A549 (cell line): ENCODE data around the gene RAB11FIP5. TPM values are rescaled to one million over a fixed set of nuclear protein-coding genes. Genes with fewer than 3 reads are reported as not detected.

Experiments used
- ATAC-seq, 2 experiments: fragments of 200-7000 bp in 1 of 2; fragments of >200 bp in 1 of 2; cut with Nextera tagmentation in 1 of 2; cut with Tn5 transposase in 1 of 2; 3 replicates each; pipeline versions ENCODE4 v1.8.0 to v1.9.1; 2018 to 2020; ENCODE audit warnings: mild to moderate bottlenecking in 1 of 2, moderate library complexity in 1 of 2
- CTCF ChIA-PET: fragments of 300-600 bp; sonication (Branson Sonifier 250); formaldehyde crosslinking; extraction: SDS; loops from one replicate; lab custom pipeline; 2021; ENCODE audit warnings: antibody characterized with exemption, inconsistent platforms; lab: Yijun Ruan, JAX
- POLR2A ChIA-PET: fragments of 350-600 bp; formaldehyde crosslinking; extraction: SDS; loops from one replicate; lab custom pipeline; 2021; ENCODE audit warnings: antibody characterized with exemption, inconsistent platforms; lab: Yijun Ruan, JAX
- DNase-seq, 2 experiments: peaks; one replicate each; pipeline versions ENCODE4 v3.0.0 to v3.0.0-alpha.2; 2011 to 2016; ENCODE audit warnings: low read depth in 1 of 2, low spot score in 1 of 2
- FAIRE-seq: peaks from 2 replicates; lab custom pipeline; 2011; peaks lifted over from hg19 to GRCh38; lab: Jason Lieb, UNC
- H3K27ac ChIP-seq, 2 experiments: fragments of >200 bp; sonication (Bioruptor Twin); formaldehyde crosslinking; 3 replicates each; pipeline ENCODE4 v1.5.1; 2016 to 2017
- H3K4me1 ChIP-seq: fragments of >200 bp; sonication (Bioruptor Twin); formaldehyde crosslinking; 3 replicates; pipeline ENCODE4 v1.6.1; 2016
- H3K4me2 ChIP-seq: fragments of >200 bp; sonication (Bioruptor Twin); formaldehyde crosslinking; 3 replicates; pipeline ENCODE4 v1.6.1; 2016
- H3K4me3 ChIP-seq: fragments of >200 bp; sonication (Bioruptor Twin); formaldehyde crosslinking; 3 replicates; pipeline ENCODE4 v1.5.1; 2016
- H3K9me3 ChIP-seq: fragments of >200 bp; sonication (Bioruptor Twin); formaldehyde crosslinking; 3 replicates; pipeline ENCODE4 v1.6.1; 2016
- CEBPB ChIP-seq, 2 experiments: fragments of >200 bp in 1 of 2; sonication (Bioruptor Twin) in 1 of 2; formaldehyde crosslinking in 1 of 2; IDR thresholded peaks; 2 replicates each; pipeline ENCODE4 v1.6.1; 2012 to 2016
- EHMT2 ChIP-seq: fragments of 200-600 bp; sonication (generic); IDR thresholded peaks from 2 replicates; pipeline ENCODE4 v1.6.1; 2016; ENCODE audit warnings: antibody characterized with exemption, low read depth, mild to moderate bottlenecking, moderate library complexity
- FOSL2 ChIP-seq, 2 experiments: fragments of 450-650 bp in 1 of 2; fragments of >200 bp in 1 of 2; sonication (Bioruptor Twin) in 1 of 2; formaldehyde crosslinking; IDR thresholded peaks; 2 replicates each; pipeline versions ENCODE4 v1.5.0 to v1.6.1; 2016 to 2020; ENCODE audit warnings: mild to moderate bottlenecking in 1 of 2, moderate library complexity in 1 of 2
- HOXB5 ChIP-seq: fragments of 250-450 bp; sonication (Bioruptor Pico); IDR thresholded peaks from 2 replicates; pipeline ENCODE4 v1.5.0; 2020; ENCODE audit warnings: mild to moderate bottlenecking, moderate library complexity
- JUNB ChIP-seq: fragments of >200 bp; sonication (Bioruptor Twin); formaldehyde crosslinking; IDR thresholded peaks from 2 replicates; pipeline ENCODE4 v1.6.1; 2016
- KDM5A ChIP-seq: fragments of 200-600 bp; sonication (generic); IDR thresholded peaks from 2 replicates; pipeline ENCODE4 v1.6.1; 2016; ENCODE audit warnings: antibody characterized with exemption, mild to moderate bottlenecking
- MAFK ChIP-seq: fragments of 450-650 bp; IDR thresholded peaks from 2 replicates; pipeline ENCODE4 v1.6.1; 2014; ENCODE audit not compliant: partially characterized antibody
- MYC ChIP-seq: IDR thresholded peaks from 2 replicates; pipeline ENCODE4 v1.6.1; 2012; ENCODE audit warnings: mild to moderate bottlenecking, inconsistent platforms, low read length, improper control_type of control experiment, borderline replicate concordance
- NR3C1 ChIP-seq: fragments of >200 bp; sonication (Bioruptor Twin); formaldehyde crosslinking; IDR thresholded peaks from 3 replicates; pipeline ENCODE4 v1.6.1; 2017
- POLR2AphosphoS2 ChIP-seq: conservative IDR thresholded peaks from 2 replicates; pipeline ENCODE4 v1.6.1; 2012; ENCODE audit warnings: low read length, improper control_type of control experiment, inconsistent platforms
- RAD21 ChIP-seq, 2 experiments: fragments of >200 bp in 1 of 2; sonication (Bioruptor Twin) in 1 of 2; formaldehyde crosslinking in 1 of 2; IDR thresholded peaks in 1 of 2; conservative IDR thresholded peaks in 1 of 2; 2 replicates in 1 of 2; 3 replicates in 1 of 2; pipeline ENCODE4 v1.6.1; 2012 to 2018; ENCODE audit warnings: inconsistent platforms in 1 of 2
- RARB ChIP-seq: fragments of 250-450 bp; sonication (Bioruptor Pico); IDR thresholded peaks from 2 replicates; pipeline ENCODE4 v1.8.0; 2021; ENCODE audit warnings: mild to moderate bottlenecking, moderate library complexity
- RFX5 ChIP-seq: fragments of 450-650 bp; IDR thresholded peaks from 2 replicates; pipeline ENCODE4 v1.7.1; 2014; ENCODE audit warnings: antibody characterized with exemption, mild to moderate bottlenecking, moderate library complexity
- TP53 ChIP-seq: fragments of 250-450 bp; sonication (Bioruptor Pico); IDR thresholded peaks from 2 replicates; pipeline ENCODE4 v1.5.0; 2021; ENCODE audit warnings: mild to moderate bottlenecking, moderate library complexity
- ZFP36 ChIP-seq: fragments of 450-650 bp; IDR thresholded peaks from 2 replicates; pipeline ENCODE4 v1.6.1; 2014; ENCODE audit warnings: borderline replicate concordance; ENCODE audit not compliant: partially characterized antibody
- ZNF302 ChIP-seq: fragments of 250-450 bp; sonication (Bioruptor Pico); IDR thresholded peaks from 2 replicates; pipeline ENCODE4 v1.9.0; 2021; ENCODE audit warnings: inconsistent platforms, mild to moderate bottlenecking, moderate library complexity
- ZSCAN20 ChIP-seq: fragments of 250-450 bp; sonication (Bioruptor Pico); IDR thresholded peaks from 2 replicates; pipeline ENCODE4 v1.8.0; 2022; ENCODE audit warnings: mild to moderate bottlenecking, moderate library complexity
- WGBS: methylation state at CpG from one replicate; pipeline ENCODE4 v1.1.6; 2017; ENCODE audit errors: missing lambda C conversion rate; 5-methylcytosine and 5-hydroxymethylcytosine counted together
- polyA plus RNA-seq, 4 experiments: library from polyadenylated mRNA; depleted of rRNA in 3 of 4; stranded (reverse); fragments of >200 nt; fragmentation: RNase III in 1 of 4; extraction: RNeasy Plus Mini Kit Qiagen cat#74134 plus additional on column Dnase treatment in 1 of 4; gene quantifications; 2 replicates in 3 of 4; 3 replicates in 1 of 4; pipeline ENCODE4 v1.2.3, GENCODE V29; 2011 to 2017
- TF ChIP-seq, protein P1 (sequence below): fragments of 250-450 bp; sonication (Bioruptor Pico); IDR thresholded peaks from 2 replicates; pipeline ENCODE4 v1.5.0; 2020; ENCODE audit warnings: low read depth, mild to moderate bottlenecking, moderate library complexity
- TF ChIP-seq, protein P2 (sequence below): fragments of 200-600 bp; sonication (generic); IDR thresholded peaks from 2 replicates; pipeline ENCODE4 v1.6.1; 2016; ENCODE audit warnings: antibody characterized with exemption, mild to moderate bottlenecking, moderate library complexity
- TF ChIP-seq, protein P3 (sequence below): IDR thresholded peaks from 2 replicates; pipeline ENCODE4 v1.6.1; 2012; ENCODE audit warnings: low read depth, borderline replicate concordance
- TF ChIP-seq, protein P4 (sequence below): fragments of 150-350 bp; IDR thresholded peaks from 2 replicates; pipeline ENCODE4 v1.6.1; 2014; ENCODE audit warnings: low read depth, mild to moderate bottlenecking, low read length

RAB11FIP5 gene
- polyA plus RNA-seq, 2 of the 4 experiments (the other 2 are of a cell fraction), result 21.6 to 21.8 TPM

DNA sequence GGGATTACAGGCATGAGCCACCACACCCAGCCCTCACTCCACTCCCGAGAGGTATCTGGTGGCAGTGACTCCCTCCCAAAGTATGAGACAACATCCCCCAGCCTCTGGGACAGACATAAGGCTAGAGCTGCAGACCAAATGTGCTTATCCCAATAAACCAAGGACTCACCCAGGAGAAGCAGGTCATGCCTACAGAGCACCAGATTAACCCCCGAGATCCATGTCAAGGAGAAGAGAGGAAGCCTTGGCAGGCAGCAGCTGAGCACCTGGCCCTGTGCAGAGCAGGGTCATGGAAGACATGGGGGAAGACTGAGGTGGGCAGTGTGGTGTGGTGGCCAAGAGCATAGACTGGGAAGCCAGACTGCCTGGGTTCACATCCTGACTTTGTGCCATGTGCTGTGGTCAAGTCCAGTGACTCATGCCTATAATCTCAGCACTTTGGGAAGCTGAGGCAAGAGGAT is 7.2 kb downstream of the RAB11FIP5 start (continued):
- TF ChIP-seq, protein P1, sequence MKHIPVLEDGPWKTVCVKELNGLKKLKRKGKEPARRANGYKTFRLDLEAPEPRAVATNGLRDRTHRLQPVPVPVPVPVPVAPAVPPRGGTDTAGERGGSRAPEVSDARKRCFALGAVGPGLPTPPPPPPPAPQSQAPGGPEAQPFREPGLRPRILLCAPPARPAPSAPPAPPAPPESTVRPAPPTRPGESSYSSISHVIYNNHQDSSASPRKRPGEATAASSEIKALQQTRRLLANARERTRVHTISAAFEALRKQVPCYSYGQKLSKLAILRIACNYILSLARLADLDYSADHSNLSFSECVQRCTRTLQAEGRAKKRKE (CRISPR knock-in tag), result no peak
- TF ChIP-seq MYC (no peak), ZSCAN20 (CRISPR knock-in tag) (no peak), RFX5 (no peak)

DNA sequence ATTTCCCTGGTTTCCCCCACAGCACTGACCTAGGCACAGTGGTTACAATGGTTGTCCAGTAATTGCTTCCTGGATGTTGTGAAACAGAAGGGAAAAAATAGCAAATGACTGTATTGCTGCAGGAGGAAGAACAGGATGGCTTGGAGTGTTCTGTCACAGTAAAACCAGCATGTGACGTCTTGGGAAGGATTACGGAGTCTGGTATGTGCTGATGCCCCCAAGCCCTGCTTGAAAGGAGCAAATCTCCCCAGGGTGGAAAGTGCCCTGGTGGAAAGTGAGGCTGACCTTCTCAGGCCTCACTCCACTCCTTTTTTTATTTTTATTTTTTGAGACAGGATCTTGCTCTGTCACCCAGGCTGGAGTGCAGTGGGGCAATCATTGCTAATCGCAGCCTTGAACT is 7.8 kb downstream of the RAB11FIP5 start:
- Histone ChIP-seq H3K27ac (no peak overlapping the region), H3K4me2 (no peak overlapping the region), H3K9me3 (no peaks in the 10 kb centered on the region), H3K4me1 (no peaks in the 10 kb centered on the region), H3K4me3 (no peak overlapping the region)
- ChIA-PET POLR2A (no interaction called here), CTCF (interaction anchor here (0.7 to 6.9 kb wide), 7 partner anchors 9 to 265 kb away, joined by 3 to 74 read pairs (median 3); no protein-coding TSS in a partner anchor)
- ATAC-seq (no peak), FAIRE-seq (no peak), DNase-seq (no peak)
- WGBS, result 96% methylated on average over 3 of the region's 3 CpGs
- no peak for TF ChIP-seq FOSL2 (IDR thresholded peaks at IDR 0.05)
- no peak for TF ChIP-seq FOSL2 (CRISPR knock-in tag; IDR thresholded peaks at IDR 0.05)
- TF ChIP-seq, protein P2, sequence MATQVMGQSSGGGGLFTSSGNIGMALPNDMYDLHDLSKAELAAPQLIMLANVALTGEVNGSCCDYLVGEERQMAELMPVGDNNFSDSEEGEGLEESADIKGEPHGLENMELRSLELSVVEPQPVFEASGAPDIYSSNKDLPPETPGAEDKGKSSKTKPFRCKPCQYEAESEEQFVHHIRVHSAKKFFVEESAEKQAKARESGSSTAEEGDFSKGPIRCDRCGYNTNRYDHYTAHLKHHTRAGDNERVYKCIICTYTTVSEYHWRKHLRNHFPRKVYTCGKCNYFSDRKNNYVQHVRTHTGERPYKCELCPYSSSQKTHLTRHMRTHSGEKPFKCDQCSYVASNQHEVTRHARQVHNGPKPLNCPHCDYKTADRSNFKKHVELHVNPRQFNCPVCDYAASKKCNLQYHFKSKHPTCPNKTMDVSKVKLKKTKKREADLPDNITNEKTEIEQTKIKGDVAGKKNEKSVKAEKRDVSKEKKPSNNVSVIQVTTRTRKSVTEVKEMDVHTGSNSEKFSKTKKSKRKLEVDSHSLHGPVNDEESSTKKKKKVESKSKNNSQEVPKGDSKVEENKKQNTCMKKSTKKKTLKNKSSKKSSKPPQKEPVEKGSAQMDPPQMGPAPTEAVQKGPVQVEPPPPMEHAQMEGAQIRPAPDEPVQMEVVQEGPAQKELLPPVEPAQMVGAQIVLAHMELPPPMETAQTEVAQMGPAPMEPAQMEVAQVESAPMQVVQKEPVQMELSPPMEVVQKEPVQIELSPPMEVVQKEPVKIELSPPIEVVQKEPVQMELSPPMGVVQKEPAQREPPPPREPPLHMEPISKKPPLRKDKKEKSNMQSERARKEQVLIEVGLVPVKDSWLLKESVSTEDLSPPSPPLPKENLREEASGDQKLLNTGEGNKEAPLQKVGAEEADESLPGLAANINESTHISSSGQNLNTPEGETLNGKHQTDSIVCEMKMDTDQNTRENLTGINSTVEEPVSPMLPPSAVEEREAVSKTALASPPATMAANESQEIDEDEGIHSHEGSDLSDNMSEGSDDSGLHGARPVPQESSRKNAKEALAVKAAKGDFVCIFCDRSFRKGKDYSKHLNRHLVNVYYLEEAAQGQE, result no peak
- TF ChIP-seq ZNF302 (CRISPR knock-in tag), result no peak
- no peak for TF ChIP-seq TP53
- TF ChIP-seq NR3C1, result no peak
- no peak for TF ChIP-seq JUNB
- TF ChIP-seq, protein P3, sequence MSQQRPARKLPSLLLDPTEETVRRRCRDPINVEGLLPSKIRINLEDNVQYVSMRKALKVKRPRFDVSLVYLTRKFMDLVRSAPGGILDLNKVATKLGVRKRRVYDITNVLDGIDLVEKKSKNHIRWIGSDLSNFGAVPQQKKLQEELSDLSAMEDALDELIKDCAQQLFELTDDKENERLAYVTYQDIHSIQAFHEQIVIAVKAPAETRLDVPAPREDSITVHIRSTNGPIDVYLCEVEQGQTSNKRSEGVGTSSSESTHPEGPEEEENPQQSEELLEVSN, result no peak
- TF ChIP-seq ZFP36, result no peak
- TF ChIP-seq MAFK, result no peak
- TF ChIP-seq POLR2AphosphoS2, result no peak
- TF ChIP-seq EHMT2, result no peak
- no peak for TF ChIP-seq CEBPB (IDR thresholded peaks at IDR 0.05)
- no peak for TF ChIP-seq RARB
- TF ChIP-seq MYC, result no peak
- TF ChIP-seq RAD21 (conservative IDR thresholded peaks at IDR 0.05 in 1 of 2, IDR thresholded peaks at IDR 0.05 in 1 of 2), result no peak
- no peak for TF ChIP-seq KDM5A
- no peak for TF ChIP-seq HOXB5 (CRISPR knock-in tag)
- TF ChIP-seq, protein P4, sequence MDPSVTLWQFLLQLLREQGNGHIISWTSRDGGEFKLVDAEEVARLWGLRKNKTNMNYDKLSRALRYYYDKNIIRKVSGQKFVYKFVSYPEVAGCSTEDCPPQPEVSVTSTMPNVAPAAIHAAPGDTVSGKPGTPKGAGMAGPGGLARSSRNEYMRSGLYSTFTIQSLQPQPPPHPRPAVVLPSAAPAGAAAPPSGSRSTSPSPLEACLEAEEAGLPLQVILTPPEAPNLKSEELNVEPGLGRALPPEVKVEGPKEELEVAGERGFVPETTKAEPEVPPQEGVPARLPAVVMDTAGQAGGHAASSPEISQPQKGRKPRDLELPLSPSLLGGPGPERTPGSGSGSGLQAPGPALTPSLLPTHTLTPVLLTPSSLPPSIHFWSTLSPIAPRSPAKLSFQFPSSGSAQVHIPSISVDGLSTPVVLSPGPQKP, result no peak
